ENCODE results near the gene EIF6. TPM values are rescaled to one million over a fixed set of nuclear protein-coding genes. Genes with fewer than 3 reads are reported as not detected.

EIF6 gene
- total and polyA plus RNA-seq, 3 donors from 2014 or later = 84.3 to 142 (median 90.6) TPM

DNA sequence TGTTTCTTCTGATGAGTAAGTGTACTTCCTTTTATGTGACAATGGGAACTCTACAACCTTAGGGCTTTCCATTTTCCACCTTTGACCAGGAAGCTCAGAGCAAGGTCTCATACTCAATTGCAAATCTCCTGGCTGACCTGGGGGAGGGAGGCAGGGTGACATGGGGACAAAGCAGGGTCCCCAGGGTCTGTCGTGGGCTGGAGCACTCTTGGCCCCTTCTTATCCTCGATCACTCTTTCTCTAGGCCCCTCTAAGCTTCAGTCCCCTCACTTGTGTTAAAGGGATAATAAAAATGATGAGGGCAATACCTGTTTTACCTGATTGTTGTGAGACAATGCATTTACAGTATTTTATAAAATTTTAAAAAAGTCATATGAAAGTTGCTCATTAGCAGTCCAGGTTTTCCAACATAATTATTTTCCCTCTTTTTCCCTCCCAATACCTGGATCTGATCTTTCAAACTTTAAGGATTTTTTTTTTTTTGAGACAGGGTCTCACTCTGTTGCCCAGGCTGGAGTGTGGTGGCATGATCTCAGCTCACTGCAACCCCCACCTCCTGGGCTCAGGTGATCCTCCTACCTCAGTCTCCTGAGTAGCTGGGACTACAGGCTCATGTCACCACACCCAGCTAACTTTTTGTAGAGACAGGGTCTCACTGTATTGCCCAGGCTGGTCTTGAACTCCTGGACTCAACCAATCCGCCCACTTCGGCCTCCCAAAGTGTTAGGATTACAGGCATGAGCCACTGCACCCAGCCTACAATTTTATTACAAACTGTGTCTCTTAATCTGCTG, 16.1 kb upstream of the EIF6 start:
- TF ChIP-seq POLR2A (IDR thresholded peaks at IDR 0.05) = no peak
- TF ChIP-seq, protein P1, sequence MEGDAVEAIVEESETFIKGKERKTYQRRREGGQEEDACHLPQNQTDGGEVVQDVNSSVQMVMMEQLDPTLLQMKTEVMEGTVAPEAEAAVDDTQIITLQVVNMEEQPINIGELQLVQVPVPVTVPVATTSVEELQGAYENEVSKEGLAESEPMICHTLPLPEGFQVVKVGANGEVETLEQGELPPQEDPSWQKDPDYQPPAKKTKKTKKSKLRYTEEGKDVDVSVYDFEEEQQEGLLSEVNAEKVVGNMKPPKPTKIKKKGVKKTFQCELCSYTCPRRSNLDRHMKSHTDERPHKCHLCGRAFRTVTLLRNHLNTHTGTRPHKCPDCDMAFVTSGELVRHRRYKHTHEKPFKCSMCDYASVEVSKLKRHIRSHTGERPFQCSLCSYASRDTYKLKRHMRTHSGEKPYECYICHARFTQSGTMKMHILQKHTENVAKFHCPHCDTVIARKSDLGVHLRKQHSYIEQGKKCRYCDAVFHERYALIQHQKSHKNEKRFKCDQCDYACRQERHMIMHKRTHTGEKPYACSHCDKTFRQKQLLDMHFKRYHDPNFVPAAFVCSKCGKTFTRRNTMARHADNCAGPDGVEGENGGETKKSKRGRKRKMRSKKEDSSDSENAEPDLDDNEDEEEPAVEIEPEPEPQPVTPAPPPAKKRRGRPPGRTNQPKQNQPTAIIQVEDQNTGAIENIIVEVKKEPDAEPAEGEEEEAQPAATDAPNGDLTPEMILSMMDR (IDR thresholded peaks at IDR 0.05) = no peak
- no peaks in the 10 kb centered on the region for H3K36me3 ChIP-seq (ENCODE audit: low read depth, missing control alignments)
- no peak for DNase-seq
- no peak overlapping the region for H3K27ac ChIP-seq
- 85 to 90% methylated on average over 4 of the region's 4 CpGs for WGBS, 2 donors
- no peaks in the 10 kb centered on the region for H3K9me3 ChIP-seq
- no peak overlapping the region for H3K4me3 ChIP-seq
- peaks cover 7% of the 10 kb centered on the region for H3K4me1 ChIP-seq
- intact Hi-C loops (cut with DNase I; ENCODE audit: low total_unique reads) = no loop called here
- H3K27me3 ChIP-seq = no peaks in the 10 kb centered on the region

DNA sequence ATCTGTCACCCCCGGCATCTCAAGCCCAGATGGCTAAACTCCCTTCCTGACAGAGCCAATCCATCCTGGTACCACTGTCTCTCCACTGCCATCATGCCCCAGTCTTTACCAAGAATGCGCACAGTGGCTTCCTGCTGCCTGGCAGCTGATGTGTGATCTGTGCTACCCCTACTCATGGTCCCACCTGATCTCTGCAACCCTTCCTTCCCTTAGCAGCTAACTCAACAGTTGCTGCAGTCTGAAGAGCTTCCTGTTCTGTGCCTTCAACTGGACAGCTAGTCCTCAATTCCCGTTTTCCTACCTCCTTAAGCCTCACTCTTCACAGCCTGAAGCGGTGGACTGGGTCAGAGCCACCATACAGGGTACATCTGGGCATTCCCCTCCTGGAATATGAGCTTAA, 15.2 kb upstream of the EIF6 start:
- intact Hi-C loops (cut with DNase I; ENCODE audit: low total_unique reads) = loop anchor here (5.0 kb wide), 1 partner anchor 143 kb away; no protein-coding TSS in a partner anchor
- Histone ChIP-seq H3K27ac (no peak overlapping the region), H3K4me1 (peaks cover 7% of the 10 kb centered on the region), H3K4me3 (no peak overlapping the region), H3K27me3 (no peaks in the 10 kb centered on the region), H3K9me3 (no peaks in the 10 kb centered on the region), H3K36me3 (ENCODE audit: low read depth, missing control alignments) (no peaks in the 10 kb centered on the region)
- no peak for TF ChIP-seq POLR2A (IDR thresholded peaks at IDR 0.05)
- no peak for DNase-seq
- 80 to 81% methylated on average over 4 of the region's 4 CpGs for WGBS, 2 donors

DNA sequence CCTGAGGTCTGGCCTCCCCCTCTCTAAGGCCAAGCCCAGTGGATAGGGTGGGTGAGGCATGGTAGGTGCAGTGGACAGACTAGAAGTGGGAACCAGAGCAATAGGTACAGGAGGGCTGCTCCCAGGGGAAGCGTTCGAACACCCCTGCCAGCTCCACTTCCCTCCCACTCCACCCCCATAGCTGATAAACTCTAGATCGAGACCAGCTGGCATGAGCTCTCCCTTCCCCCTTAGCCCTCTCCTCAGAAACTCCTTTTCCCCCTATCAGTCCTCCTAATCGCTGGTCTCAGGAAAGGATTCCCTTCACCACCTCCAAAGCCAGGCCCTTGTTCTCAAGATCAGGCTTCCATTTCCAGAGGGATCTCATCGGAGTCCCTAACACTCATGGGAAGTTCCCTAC, 13.7 kb upstream of the EIF6 start:
- WGBS, 2 donors = 43 to 70% methylated on average over 5 of the region's 5 CpGs

DNA sequence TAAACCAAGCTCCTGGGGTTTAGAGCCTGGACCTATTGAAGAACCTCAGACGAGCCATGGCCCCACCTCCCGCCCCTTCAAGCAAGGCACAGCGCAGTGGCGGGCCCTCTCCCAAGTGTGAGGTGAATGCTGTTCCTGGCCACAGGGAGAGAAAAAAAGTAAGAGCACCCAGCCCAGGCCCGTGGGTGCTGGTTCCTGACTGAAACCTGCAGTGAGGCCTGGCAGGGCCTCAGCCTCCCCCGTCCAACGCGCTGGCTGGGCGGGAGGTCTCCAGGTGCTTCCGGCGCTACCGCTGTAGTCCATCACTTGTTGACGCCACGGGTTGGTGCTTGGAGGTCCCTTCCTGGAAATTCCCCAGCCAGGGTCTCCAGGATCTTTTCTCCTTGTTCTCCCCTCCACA, 13.2 kb upstream of the EIF6 start:
- Histone ChIP-seq H3K4me3 (no peak overlapping the region), H3K4me1 (no peaks in the 10 kb centered on the region), H3K36me3 (ENCODE audit: low read depth, missing control alignments) (no peaks in the 10 kb centered on the region), H3K27me3 (no peaks in the 10 kb centered on the region), H3K27ac (no peak overlapping the region), H3K9me3 (no peaks in the 10 kb centered on the region)
- DNase-seq = no peak
- intact Hi-C loops (cut with DNase I; ENCODE audit: low total_unique reads) = loop anchor here (5.0 kb wide), 1 partner anchor 145 kb away; no protein-coding TSS in a partner anchor
- 83 to 87% methylated on average over 5 to 14 of the region's 14 CpGs for WGBS, 2 donors
- TF ChIP-seq, protein P1 (IDR thresholded peaks at IDR 0.05) = no peak
- no peak for TF ChIP-seq POLR2A (IDR thresholded peaks at IDR 0.05)

More for the DNA sequence above, 13.7 kb upstream of the EIF6 start:
- Histone ChIP-seq H3K27me3 (no peaks in the 10 kb centered on the region), H3K4me3 (no peak overlapping the region), H3K27ac (no peak overlapping the region), H3K9me3 (no peaks in the 10 kb centered on the region), H3K36me3 (ENCODE audit: low read depth, missing control alignments) (no peaks in the 10 kb centered on the region), H3K4me1 (peaks cover 2% of the 10 kb centered on the region)
- no peak for TF ChIP-seq POLR2A (IDR thresholded peaks at IDR 0.05)
- TF ChIP-seq, protein P1 (IDR thresholded peaks at IDR 0.05) = no peak
- intact Hi-C loops (cut with DNase I; ENCODE audit: low total_unique reads) = loop anchor here (5.0 kb wide), 1 partner anchor 144 kb away; no protein-coding TSS in a partner anchor
- DNase-seq = no peak

DNA sequence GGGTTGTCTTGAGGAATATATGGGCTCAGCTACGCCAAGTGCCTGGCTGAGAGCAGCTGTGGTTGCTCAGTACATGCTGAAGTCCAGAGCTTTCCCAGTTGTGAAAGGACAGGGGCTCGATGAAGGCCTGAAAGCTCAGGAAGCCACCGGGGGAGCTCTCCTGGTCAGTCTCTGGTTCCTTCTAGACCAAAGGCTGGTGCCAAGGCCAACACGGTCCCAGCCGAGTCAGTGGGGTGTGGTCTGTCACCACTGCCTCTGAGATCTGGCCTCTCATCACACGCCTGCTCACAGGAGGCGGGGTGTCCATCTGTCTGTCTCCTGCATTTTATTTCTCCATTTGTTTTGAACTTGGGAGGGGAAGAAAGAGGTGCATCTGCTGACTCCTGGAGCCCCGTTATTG, 12.6 kb upstream of the EIF6 start:
- no peak for TF ChIP-seq POLR2A (IDR thresholded peaks at IDR 0.05)
- intact Hi-C loops (cut with DNase I; ENCODE audit: low total_unique reads) = loop anchor here (5.0 kb wide), 1 partner anchor 145 kb away; no protein-coding TSS in a partner anchor
- no peaks in the 10 kb centered on the region for H3K9me3 ChIP-seq
- WGBS, 2 donors = 75 to 77% methylated on average over 4 to 8 of the region's 8 CpGs
- DNase-seq = no peak
- H3K4me1 ChIP-seq = no peaks in the 10 kb centered on the region
- H3K4me3 ChIP-seq = no peak overlapping the region
- H3K27me3 ChIP-seq = no peaks in the 10 kb centered on the region
- no peak overlapping the region for H3K27ac ChIP-seq
- H3K36me3 ChIP-seq (ENCODE audit: low read depth, missing control alignments) = no peaks in the 10 kb centered on the region
